ENCODE measurements around the gene ZNF138.

DNA sequence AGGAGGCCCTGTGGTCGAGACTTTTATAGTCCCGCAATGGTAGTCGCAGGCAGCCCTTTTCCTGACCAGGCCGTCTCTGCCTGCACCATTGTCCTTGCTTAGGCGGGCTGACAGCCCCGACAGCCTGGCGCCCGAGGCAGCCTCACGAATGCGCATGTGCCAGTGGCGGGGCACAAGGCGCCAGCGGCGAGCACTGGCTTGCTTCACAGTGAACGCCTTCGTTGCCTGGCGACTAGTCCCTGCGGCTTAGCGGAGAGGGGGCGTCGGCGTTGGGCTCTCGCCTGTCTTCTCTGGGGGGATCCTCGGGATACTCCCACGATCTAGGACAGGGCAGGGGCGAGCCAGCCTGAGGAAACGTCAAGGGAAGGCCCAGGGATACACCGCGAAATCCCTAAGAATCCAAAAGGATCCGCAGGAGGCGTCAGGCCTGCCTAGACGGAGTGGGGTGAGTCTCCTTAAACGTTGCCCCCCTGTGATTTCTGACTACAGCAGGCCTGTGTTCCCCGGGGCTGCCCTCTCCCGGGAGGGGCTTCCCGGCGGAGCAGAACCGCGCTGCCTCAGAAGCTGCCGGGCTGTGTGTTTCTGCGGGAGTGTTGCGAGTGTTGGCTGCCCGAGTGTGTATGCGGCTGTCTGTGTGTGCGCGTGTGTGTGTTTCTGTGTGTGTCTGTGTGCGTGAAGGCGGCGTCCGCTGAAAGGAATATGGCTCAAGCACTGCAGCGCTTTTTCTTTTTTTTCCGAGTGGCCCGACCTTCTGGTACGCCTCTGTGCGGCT is 88.3 kb downstream of the ZNF138 start:
- TF ChIP-seq CTCF (IDR thresholded peaks at IDR 0.05) (no peak), SIN3A (IDR thresholded peaks at IDR 0.05; ENCODE audit: borderline replicate concordance, insufficient read depth, low read depth, low read length) (no peak), POLR2AphosphoS5 (IDR thresholded peaks at IDR 0.05; ENCODE audit: low read depth, low read length) (no peak)

All from Panc1 (cell line).